Caco-2 (cell line): ENCODE data around the gene LYRM2. TPM values are rescaled to one million over a fixed set of nuclear protein-coding genes. Genes with fewer than 3 reads are reported as not detected.
A peak's percentile ranks its signal among the peaks of the same experiment; 100 is the strongest.

Experiments
- BruUV-seq: library from RNA; stranded (reverse); fragments of 400-500 nt; replicated peaks from 2 replicates; lab custom pipeline; 2021; lab: Mats Ljungman, UMichigan
- CTCF ChIA-PET: fragments of 300-600 bp; sonication (Branson Sonifier 250); formaldehyde crosslinking; loops from one replicate; lab custom pipeline; 2022; ENCODE audit warnings: antibody characterized with exemption; lab: Charles Lee
- POLR2A ChIA-PET: fragments of 300-600 bp; sonication (Branson Sonifier 250); formaldehyde crosslinking; loops from one replicate; lab custom pipeline; 2022; ENCODE audit warnings: antibody characterized with exemption; lab: Charles Lee
- DNase-seq, 2 experiments: peaks; one replicate each; pipeline versions ENCODE4 v3.0.0 to v3.0.0-alpha.2; 2020 to 2022
- H3K27me3 ChIP-seq: replicated peaks from 2 replicates; pipeline ENCODE4 v1.6.0; 2011; ENCODE audit warnings: low read length; ENCODE audit not compliant: control insufficient read depth, insufficient read depth
- H3K36me3 ChIP-seq: 2 replicates; pipeline ENCODE4 v1.5.1; 2011; ENCODE audit warnings: low read length; ENCODE audit not compliant: control insufficient read depth, insufficient read depth
- H3K4me1 ChIP-seq: fragments of 250-450 bp; sonication (Bioruptor Pico); 2 replicates; pipeline ENCODE4 v1.5.1; 2020; ENCODE audit warnings: mild to moderate bottlenecking
- H3K4me3 ChIP-seq: 2 replicates; pipeline ENCODE4 v1.5.1; 2011; ENCODE audit warnings: low read depth, mild to moderate bottlenecking, control low read depth, low read length
- H3K9me3 ChIP-seq: fragments of 250-450 bp; sonication (Bioruptor Pico); 2 replicates; pipeline ENCODE4 v1.5.1; 2020; ENCODE audit warnings: mild to moderate bottlenecking, moderate library complexity
- H3K27ac Mint-ChIP-seq: one replicate; pipeline ENCODE4 v1.8.0; 2022; ENCODE audit warnings: mixed read lengths; ENCODE audit not compliant: unreplicated experiment
- H3K27me3 Mint-ChIP-seq: one replicate; pipeline ENCODE4 v1.8.0; 2022; ENCODE audit warnings: mixed read lengths; ENCODE audit not compliant: insufficient read depth, unreplicated experiment
- H3K36me3 Mint-ChIP-seq: one replicate; pipeline ENCODE4 v1.8.0; 2022; ENCODE audit warnings: mild to moderate bottlenecking, mixed read lengths; ENCODE audit not compliant: insufficient read depth, unreplicated experiment
- H3K4me1 Mint-ChIP-seq: one replicate; pipeline ENCODE4 v1.8.0; 2022; ENCODE audit warnings: low read depth, mixed read lengths; ENCODE audit not compliant: unreplicated experiment
- H3K4me3 Mint-ChIP-seq: one replicate; pipeline ENCODE4 v1.8.0; 2022; ENCODE audit warnings: mild to moderate bottlenecking, moderate library complexity, mixed read lengths; ENCODE audit not compliant: unreplicated experiment
- H3K9me3 Mint-ChIP-seq: one replicate; pipeline ENCODE4 v1.8.0; 2022; ENCODE audit warnings: mixed read lengths; ENCODE audit not compliant: unreplicated experiment
- CTCF ChIP-seq, 2 experiments: fragments of 200-600 bp in 1 of 2; IDR thresholded peaks; 1 replicate in 1 of 2; 2 replicates in 1 of 2; pipeline versions ENCODE4 v1.5.1 to v1.8.0; 2011 to 2022; ENCODE audit warnings: antibody characterized with exemption in 1 of 2, control low read depth in 1 of 2, inconsistent platforms in 1 of 2, low read depth in 1 of 2, low read length in 1 of 2, mild to moderate bottlenecking in 1 of 2, moderate library complexity in 1 of 2; ENCODE audit not compliant: insufficient read depth in 1 of 2, severe bottlenecking in 1 of 2, unreplicated experiment in 1 of 2
- intact Hi-C: fragments of 100-400 bp; cut with micrococcal nuclease; formaldehyde crosslinking; loops from one replicate; pipeline ENCODE4 v1.10.0; 2022; ENCODE audit not compliant: unreplicated experiment
- total RNA-seq: library from RNA; stranded (reverse); gene quantifications from 2 replicates; pipeline ENCODE4 v1.2.3, GENCODE V29; 2022

Gene LYRM2
- total RNA-seq, 1 experiment from 2014 or later: 40.9 TPM

- CTCF ChIA-PET: no interaction called here
- peaks cover 15% of the 10 kb centered on the region for H3K4me1 Mint-ChIP-seq
- no peak for TF ChIP-seq CTCF (IDR thresholded peaks at IDR 0.05; ENCODE audit: insufficient read depth in 1 of 2, low read depth in 1 of 2, low read length in 1 of 2, severe bottlenecking in 1 of 2, unreplicated experiment in 1 of 2)
- intact Hi-C loops: loop anchor here (1.0 to 2.0 kb wide), 2 partner anchors 8 to 23 kb away; no protein-coding TSS in a partner anchor
- H3K4me1 ChIP-seq: peaks cover 21% of the 10 kb centered on the region
- BruUV-seq: no TSS peak
- POLR2A ChIA-PET: no interaction called here
- H3K9me3 Mint-ChIP-seq: no peaks in the 10 kb centered on the region
- no peak overlapping the region for H3K4me3 Mint-ChIP-seq
- H3K9me3 ChIP-seq: no peaks in the 10 kb centered on the region
- H3K36me3 Mint-ChIP-seq: peaks cover 10% of the 10 kb centered on the region
- peak overlapping the region; percentile 85 for H3K27ac Mint-ChIP-seq
- H3K27me3 ChIP-seq: no peaks in the 10 kb centered on the region
- H3K36me3 ChIP-seq: no peaks in the 10 kb centered on the region
- no peaks in the 10 kb centered on the region for H3K27me3 Mint-ChIP-seq
- no peak for DNase-seq
- H3K4me3 ChIP-seq: no peak overlapping the region
Observed at GRCh38 chr6:89575562-89575960, 63.0 kb downstream of the LYRM2 start.

- no peaks in the 10 kb centered on the region for H3K27me3 Mint-ChIP-seq
Observed at GRCh38 chr6:89574910-89575561, 63.5 kb downstream of the LYRM2 start.

More at GRCh38 chr6:89574910-89575561, 63.5 kb downstream of the LYRM2 start:
- Mint-ChIP-seq H3K9me3 (no peaks in the 10 kb centered on the region), H3K4me3 (peak overlapping the region; percentile 61), H3K27ac (peak overlapping the region; percentile 85), H3K36me3 (peaks cover 12% of the 10 kb centered on the region), H3K4me1 (peaks cover 15% of the 10 kb centered on the region)
- peak; percentile 63 to 72 for DNase-seq
- TF ChIP-seq CTCF (IDR thresholded peaks at IDR 0.05; ENCODE audit: insufficient read depth in 1 of 2, low read depth in 1 of 2, low read length in 1 of 2, severe bottlenecking in 1 of 2, unreplicated experiment in 1 of 2): no peak
- no peaks in the 10 kb centered on the region for H3K9me3 ChIP-seq
- H3K36me3 ChIP-seq: no peaks in the 10 kb centered on the region
- POLR2A ChIA-PET: no interaction called here
- H3K27me3 ChIP-seq: no peaks in the 10 kb centered on the region
- CTCF ChIA-PET: no interaction called here
- no peak overlapping the region for H3K4me3 ChIP-seq
- H3K4me1 ChIP-seq: peaks cover 21% of the 10 kb centered on the region
- TSS peak; percentile 85 for BruUV-seq
- intact Hi-C loops: loop anchor here (1.0 to 2.0 kb wide), 2 partner anchors 8 to 24 kb away; no protein-coding TSS in a partner anchor
